ENCODE data around the gene RP2.

The RP2 gene

GRCh38 chrX:46841346-46841745, 4.5 kb downstream of the RP2 start:
- FAIRE-seq (no peak), DNase-seq (ENCODE audit: low spot score) (no peak)

GRCh38 chrX:46844913-46845312, 8.1 kb downstream of the RP2 start:
- no peak for FAIRE-seq

GRCh38 chrX:46849933-46850332, 13.1 kb downstream of the RP2 start:
- FAIRE-seq, result no peak
- no peak for DNase-seq (ENCODE audit: low spot score)

More at GRCh38 chrX:46844913-46845312, 8.1 kb downstream of the RP2 start:
- no peak for DNase-seq (ENCODE audit: low spot score)

- DNase-seq (ENCODE audit: low spot score) (no peak), FAIRE-seq (no peak)
Observed at GRCh38 chrX:46850771-46851170, 13.9 kb downstream of the RP2 start.

GRCh38 chrX:46856483-46856882, 19.6 kb downstream of the RP2 start:
- FAIRE-seq (no peak), DNase-seq (ENCODE audit: low spot score) (no peak)

GRCh38 chrX:46860557-46860956, 23.7 kb downstream of the RP2 start:
- no peak for DNase-seq (ENCODE audit: low spot score)
- no peak for FAIRE-seq

GRCh38 chrX:46863072-46863471, 26.2 kb downstream of the RP2 start:
- FAIRE-seq (no peak), DNase-seq (ENCODE audit: low spot score) (no peak)

GRCh38 chrX:46864606-46865005, 27.8 kb downstream of the RP2 start:
- DNase-seq (ENCODE audit: low spot score), result no peak
- no peak for FAIRE-seq

- FAIRE-seq (no peak), DNase-seq (ENCODE audit: low spot score) (peak; percentile 23)
Observed at GRCh38 chrX:46865281-46865680, 28.4 kb downstream of the RP2 start.

- FAIRE-seq, result no peak
- DNase-seq (ENCODE audit: low spot score), result no peak
Observed at GRCh38 chrX:46866726-46867125, 29.9 kb downstream of the RP2 start.

- FAIRE-seq (no peak), DNase-seq (ENCODE audit: low spot score) (no peak)
Observed at GRCh38 chrX:46873746-46874145, 36.9 kb downstream of the RP2 start.

- FAIRE-seq (no peak), DNase-seq (ENCODE audit: low spot score) (no peak)
Observed at GRCh38 chrX:46876901-46877300, 40.1 kb downstream of the RP2 start.

GRCh38 chrX:46882266-46882665, 45.4 kb downstream of the RP2 start:
- DNase-seq (ENCODE audit: low spot score) (no peak), FAIRE-seq (no peak)

- DNase-seq (ENCODE audit: low spot score) (no peak), FAIRE-seq (no peak)
Observed at GRCh38 chrX:46884799-46885198, 48.0 kb downstream of the RP2 start.

GRCh38 chrX:46898207-46898606, 61.4 kb downstream of the RP2 start:
- DNase-seq (ENCODE audit: low spot score), result no peak
- no peak for FAIRE-seq

- FAIRE-seq, result no peak
- DNase-seq (ENCODE audit: low spot score), result peak; percentile 86
Observed at GRCh38 chrX:46903458-46904242, 66.8 kb downstream of the RP2 start.

- FAIRE-seq, result no peak
- DNase-seq (ENCODE audit: low spot score), result no peak
Observed at GRCh38 chrX:46904626-46905025, 67.8 kb downstream of the RP2 start.

GRCh38 chrX:46910415-46910814, 73.6 kb downstream of the RP2 start:
- DNase-seq (ENCODE audit: low spot score), result no peak
- no peak for FAIRE-seq

- DNase-seq (ENCODE audit: low spot score), result peak; percentile 77
- FAIRE-seq, result no peak
Observed at GRCh38 chrX:46912098-46912602, 75.3 kb downstream of the RP2 start, which contains the start of gene JADE3. Gene JADE3, plus strand, starts transcription at chrX:46912421. Its CDS starts 72,474 bp downstream, at chrX:46984895.

GRCh38 chrX:46912603-46913491, 76.0 kb downstream of the RP2 start:
- FAIRE-seq (no peak), DNase-seq (ENCODE audit: low spot score) (peak; percentile 72)

- FAIRE-seq (no peak), DNase-seq (ENCODE audit: low spot score) (peak; percentile 10)
Observed at GRCh38 chrX:46913667-46914066, 76.8 kb downstream of the RP2 start.

GRCh38 chrX:46916273-46916672, 79.4 kb downstream of the RP2 start:
- FAIRE-seq, result no peak

More at GRCh38 chrX:46916273-46916672, 79.4 kb downstream of the RP2 start:
- no peak for DNase-seq (ENCODE audit: low spot score)
